ENCODE results near the gene GRIK2. TPM values are rescaled to one million over a fixed set of nuclear protein-coding genes. Genes with fewer than 3 reads are reported as not detected.

GRIK2 gene
- total RNA-seq, 1 donor from 2014 or later = 1.8 TPM

GRCh38 chr6:101878554-101879276 is 485.2 kb downstream of the GRIK2 start:
- no peak for DNase-seq (ENCODE audit: low spot score)

GRCh38 chr6:101879782-101880181 is 486.3 kb downstream of the GRIK2 start:
- no peak for DNase-seq (ENCODE audit: low spot score)

DNA sequence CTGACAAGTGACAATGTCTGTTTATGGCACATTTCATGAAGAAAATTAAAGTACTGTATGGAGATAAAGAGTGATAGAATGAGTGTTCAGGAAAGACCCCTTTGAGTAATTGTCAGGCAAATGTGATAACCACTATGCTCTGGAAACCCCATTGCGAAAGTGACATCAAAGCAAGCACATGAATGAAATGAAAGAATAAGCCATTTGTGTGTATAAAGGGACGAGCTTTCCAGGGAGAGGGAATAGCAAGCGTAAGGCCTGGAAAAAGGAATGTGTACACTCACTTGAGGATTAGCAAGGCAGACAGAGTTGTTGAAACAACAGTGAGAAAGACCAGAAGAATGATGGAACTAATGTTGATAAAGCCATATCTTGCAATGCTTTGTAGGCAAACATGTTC is 490.0 kb downstream of the GRIK2 start:
- no peak for DNase-seq (ENCODE audit: low spot score)

DNA sequence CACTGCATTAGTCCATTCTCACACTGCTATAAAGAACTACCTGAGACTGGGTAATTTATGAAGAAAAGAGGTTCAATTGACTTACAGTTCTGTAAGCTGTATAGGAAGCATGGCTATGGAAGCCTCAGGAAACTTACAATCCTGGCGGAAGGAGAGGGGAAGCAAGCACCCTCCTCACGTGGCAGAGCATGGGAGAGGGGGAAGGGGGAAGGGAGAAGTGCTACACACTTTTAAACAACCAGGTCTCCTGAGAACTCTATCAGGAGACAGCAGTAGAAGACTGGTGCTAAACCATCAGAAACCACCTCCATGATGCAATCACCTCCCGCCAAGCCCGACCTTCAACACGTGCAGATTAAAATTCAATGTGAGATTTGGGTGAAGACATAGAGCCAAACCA is 494.0 kb downstream of the GRIK2 start:
- DNase-seq (ENCODE audit: low spot score) = no peak

DNA sequence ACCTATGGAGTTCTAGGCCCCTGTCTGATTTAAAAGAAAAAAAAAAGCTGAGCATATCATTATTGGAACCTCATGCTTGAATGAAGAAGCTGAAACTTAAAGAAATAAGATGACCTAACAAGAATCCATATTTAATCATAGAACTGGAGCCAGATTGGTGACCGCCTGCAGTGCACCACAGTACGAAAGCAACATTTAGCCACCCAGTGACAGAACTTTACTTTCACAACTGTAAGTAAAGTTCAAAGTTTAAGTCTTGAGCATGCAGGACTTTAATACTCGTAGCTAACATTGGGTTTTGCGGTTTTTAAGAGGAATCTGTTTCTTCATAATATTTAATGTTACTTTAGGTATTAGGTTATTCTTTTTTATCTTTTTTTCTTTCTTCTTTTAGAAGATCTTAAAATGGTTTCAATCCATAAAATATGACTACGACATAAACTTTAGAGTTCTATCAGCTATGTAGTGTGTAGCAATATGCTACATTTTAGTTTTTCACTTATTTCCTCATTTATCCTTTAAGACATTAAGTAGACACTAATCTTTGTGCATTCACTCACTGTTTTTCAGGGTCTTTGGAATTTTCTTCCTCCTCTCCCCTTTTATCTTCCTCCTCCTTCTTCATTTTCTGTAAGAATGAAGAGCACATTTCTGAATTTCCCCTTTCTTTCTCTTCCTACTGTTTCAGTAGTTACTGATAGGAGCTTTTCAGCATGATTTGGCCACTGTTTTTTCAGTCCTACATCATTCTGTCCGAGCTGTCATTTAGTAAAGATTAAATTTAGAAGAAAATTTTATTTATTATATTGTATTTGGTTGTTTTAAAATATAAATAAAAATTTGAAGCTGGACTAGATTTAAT is 514.1 kb downstream of the GRIK2 start:
- no peak for DNase-seq (ENCODE audit: low spot score)

DNA sequence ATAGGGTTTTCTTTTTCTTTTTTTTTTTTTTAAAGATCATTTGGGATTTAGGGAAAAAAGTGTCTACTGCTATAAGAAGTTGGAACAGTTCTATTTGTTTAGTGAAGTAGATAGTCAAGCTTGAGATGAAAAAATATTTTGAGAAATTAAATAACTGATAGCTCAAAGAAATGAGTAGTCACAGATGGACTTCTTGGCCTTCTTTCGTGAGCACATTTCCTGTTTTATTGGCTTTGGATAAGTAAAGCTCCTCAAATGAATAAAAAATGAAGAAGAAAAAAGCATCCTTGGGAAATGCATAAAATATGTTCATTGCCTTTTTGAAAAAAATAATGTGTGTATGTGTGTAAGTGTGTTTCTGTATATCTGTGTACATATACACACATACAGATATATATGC is 515.9 kb downstream of the GRIK2 start:
- DNase-seq (ENCODE audit: low spot score) = no peak

DNA sequence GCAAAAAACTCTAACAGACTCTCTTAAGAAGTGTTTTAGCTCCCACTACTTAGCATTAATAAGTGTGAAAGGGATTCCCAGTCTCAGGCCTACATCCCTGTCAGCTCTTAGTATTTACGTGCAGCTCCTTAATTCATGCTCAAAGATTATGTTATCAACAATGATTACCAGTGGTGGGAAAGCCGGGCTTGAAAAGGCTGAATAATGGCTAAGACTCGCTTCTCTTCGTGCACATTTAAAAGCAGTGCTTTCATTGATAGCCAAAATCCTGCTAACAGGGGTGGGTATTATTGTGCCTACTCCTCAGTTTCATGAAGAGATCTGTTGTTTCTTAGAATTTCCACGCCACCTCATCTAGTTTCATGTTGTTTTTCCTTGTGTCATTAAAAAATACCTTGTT is 518.8 kb downstream of the GRIK2 start:
- DNase-seq (ENCODE audit: low spot score) = no peak

DNA sequence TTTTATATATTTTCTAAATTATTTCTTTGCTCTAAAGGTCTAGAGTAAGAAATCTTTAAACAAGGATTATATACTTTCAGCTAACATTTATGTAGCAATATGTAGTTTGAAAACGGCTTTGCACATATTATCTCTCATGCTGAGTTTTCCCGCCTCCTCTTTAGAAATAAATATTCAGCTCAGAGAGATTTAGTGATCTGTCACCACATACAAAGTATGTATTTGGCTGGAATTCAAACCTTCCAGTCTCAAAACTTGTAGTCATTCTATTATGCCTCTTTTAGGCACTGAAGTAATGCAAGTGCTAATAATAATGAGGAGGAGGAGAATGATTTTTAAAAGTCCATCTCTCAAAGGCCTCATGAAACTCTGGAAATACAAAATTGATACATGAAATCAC is 525.0 kb downstream of the GRIK2 start:
- DNase-seq (ENCODE audit: low spot score) = no peak

DNA sequence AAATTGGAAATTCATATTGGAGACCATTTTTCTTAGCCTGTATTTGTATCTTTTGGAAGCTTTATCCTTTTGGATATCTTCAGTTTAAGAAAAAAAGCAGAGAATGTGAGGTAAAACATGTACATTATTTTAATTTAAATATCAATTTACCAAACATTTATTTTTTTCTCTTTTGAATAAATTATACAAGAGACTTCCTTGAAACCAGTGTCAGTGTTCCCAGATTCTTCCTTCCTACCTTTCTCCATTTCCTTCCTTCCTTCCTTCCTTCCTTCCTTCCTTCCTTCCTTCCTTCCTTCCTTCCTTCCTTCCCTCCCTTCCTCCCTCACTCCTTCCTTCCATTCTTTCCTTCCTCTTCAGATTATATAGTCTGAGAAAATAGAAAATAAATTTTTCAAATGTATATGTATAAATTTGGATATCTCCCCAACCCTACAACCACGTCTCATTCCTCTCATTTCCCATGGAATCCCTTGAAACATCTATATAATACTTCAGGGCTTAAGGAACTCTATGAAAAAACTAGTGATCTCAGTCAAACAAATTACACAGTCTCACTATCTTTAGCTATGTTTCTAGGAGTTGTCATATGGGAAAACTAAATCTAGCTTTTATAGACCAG is 528.4 kb downstream of the GRIK2 start:
- DNase-seq (ENCODE audit: low spot score) = no peak

DNA sequence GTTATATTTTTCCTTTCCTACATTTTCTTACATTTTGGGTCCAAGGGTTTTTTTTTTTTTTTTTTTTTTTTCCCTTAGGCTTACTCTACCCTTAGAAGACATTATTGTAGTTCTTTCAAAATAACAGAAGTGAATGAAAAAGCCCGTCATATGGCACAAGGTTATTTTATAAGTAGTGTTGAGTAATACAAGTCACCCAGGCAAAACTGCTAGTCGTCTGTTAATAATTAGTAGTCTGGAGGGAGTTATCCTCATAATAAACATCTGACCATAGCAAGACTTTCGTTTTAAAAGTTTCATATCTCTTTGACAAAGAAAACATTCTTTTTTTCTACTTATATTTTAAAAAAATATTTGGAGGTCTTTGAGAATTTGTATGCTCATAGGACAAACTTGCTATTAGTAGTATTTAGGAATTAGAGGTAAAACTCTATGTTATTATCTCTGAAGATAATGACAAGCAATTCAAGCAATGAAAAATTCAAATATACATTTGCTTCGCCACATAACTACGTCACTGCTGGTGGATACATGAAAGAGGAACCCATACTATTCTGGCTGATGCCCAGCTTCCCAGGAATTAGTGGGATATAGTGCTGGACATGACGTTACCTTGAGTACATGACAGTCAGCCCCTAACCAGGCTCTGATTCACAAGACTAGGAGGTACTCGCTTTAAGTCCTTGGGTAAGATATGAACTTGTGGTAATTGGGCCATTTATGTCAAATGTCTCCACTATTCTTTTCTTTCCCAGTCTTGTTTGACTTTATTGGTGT is 532.8 kb downstream of the GRIK2 start:
- no peak for DNase-seq (ENCODE audit: low spot score)

DNA sequence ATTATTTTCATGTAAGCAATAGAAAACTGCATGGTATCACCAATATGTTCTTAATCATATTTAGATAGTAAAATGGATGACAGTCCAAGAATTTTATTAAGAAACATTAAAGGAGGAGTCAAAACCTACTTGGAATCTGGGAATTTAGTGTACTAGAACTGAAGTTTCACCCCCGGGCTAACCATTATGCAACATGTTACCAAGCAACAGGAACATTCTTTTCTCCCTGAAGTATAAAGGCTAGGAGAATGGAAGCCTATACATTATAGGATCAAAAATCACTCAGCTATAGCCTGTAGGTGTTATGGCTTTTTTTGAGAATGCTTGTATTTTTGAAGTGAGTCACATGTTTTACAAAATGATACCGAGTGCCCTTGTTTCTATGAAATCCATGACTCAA is 538.3 kb downstream of the GRIK2 start:
- DNase-seq (ENCODE audit: low spot score) = no peak

GRCh38 chr6:101932704-101933103 is 539.2 kb downstream of the GRIK2 start:
- DNase-seq (ENCODE audit: low spot score) = no peak

GRCh38 chr6:101935732-101936131 is 542.2 kb downstream of the GRIK2 start:
- no peak for DNase-seq (ENCODE audit: low spot score)

- DNase-seq (ENCODE audit: low spot score) = no peak
These were observed 543.0 kb downstream of the GRIK2 start for GRCh38 chr6:101936516-101936915.

GRCh38 chr6:101937108-101937507 is 543.6 kb downstream of the GRIK2 start:
- no peak for DNase-seq (ENCODE audit: low spot score)

DNA sequence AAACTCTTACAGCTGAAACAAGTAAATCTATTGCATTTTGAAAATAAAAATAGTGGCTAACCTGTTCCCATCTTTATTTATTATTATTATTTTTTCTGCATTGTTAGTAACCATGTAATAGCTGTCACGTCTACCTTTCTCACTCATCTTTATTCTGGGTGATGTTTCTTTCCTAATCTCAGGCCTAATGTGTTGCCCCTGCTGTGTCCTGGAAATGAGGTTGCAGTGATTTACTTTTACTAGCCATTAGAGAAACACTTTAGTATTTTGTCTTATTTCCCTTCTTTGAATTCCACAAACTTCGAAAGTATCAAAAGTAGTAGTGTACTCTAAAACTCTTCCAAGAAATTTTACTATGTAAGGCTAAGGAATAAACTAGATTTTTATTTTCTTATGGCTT is 546.9 kb downstream of the GRIK2 start:
- DNase-seq (ENCODE audit: low spot score) = no peak

DNA sequence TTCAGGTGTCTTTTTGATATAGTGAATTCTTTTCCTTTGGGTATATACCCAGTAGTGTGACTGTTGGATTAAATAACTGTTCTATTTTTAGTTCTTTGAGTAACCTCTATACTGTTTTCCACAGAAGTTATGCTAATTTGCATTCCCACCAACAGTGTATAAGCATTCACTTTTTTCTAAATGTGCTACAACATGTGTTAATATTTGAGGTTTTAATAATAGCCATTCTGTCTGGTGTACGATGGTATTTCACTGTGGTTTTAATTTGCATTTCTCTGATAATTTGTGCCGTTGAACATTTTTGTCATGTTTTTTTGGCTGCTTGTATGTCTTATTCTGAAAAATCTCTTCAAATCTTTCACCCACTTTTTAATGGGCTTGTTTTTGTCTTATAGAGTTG is 563.5 kb downstream of the GRIK2 start:
- no peak for DNase-seq (ENCODE audit: low spot score)

- no peak for DNase-seq (ENCODE audit: low spot score)
These were observed 567.8 kb downstream of the GRIK2 start for GRCh38 chr6:101961357-101961756.

DNA sequence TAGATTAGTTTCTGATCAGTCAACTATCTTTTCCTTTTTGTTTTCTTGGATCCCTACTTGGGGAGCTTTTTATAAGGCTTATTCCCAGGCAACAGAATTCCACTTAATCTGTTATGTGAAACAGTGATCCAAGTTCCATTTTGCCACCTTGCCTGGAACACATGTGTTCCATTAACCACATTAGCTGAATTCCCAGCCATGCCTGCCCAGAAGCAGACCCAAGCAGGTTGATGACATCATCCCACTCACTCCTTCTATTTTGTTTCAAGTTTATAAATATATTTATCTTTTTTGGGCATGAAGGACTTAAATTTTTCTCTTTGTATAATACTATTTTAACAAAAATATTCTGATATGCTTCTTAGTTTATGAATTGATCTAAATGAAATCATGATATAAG is 587.4 kb downstream of the GRIK2 start:
- DNase-seq (ENCODE audit: low spot score) = no peak

- DNase-seq (ENCODE audit: low spot score) = no peak
These were observed 593.0 kb downstream of the GRIK2 start for GRCh38 chr6:101986476-101986875.

GRCh38 chr6:101992286-101992685 is 598.8 kb downstream of the GRIK2 start:
- DNase-seq (ENCODE audit: low spot score) = no peak

DNA sequence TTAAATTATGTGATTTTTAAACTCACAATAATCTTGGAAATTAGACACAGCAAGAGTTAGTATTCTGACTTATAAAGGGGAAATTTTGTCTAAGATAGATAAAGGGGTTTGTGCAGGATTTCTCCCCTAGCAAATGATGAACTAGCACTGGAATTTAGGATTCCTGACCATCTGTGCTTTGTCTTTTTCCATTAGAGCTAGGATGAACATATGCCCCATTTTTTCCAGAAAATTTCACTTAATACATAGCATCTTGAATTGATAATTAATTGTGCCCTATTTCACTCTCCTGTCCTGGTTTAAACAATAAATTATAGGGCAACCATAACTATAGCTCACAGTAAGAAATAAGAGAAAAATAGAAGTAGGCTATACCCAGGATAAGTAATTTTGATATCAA is 601.0 kb downstream of the GRIK2 start:
- no peak for DNase-seq (ENCODE audit: low spot score)

All from ureter (tissue), 1 donor.